ENCODE results near the gene THAP7. TPM values are rescaled to one million over a fixed set of nuclear protein-coding genes. Genes with fewer than 3 reads are reported as not detected.
"Not testable (repeated sequence)": the region's sequence is repeated elsewhere in the genome, so short reads cannot be mapped to it uniquely, and the experiment has no call there.

The THAP7 gene
- total and polyA plus RNA-seq, 7 donors, result 19.9 to 59.4 (median 39.2) TPM

DNA sequence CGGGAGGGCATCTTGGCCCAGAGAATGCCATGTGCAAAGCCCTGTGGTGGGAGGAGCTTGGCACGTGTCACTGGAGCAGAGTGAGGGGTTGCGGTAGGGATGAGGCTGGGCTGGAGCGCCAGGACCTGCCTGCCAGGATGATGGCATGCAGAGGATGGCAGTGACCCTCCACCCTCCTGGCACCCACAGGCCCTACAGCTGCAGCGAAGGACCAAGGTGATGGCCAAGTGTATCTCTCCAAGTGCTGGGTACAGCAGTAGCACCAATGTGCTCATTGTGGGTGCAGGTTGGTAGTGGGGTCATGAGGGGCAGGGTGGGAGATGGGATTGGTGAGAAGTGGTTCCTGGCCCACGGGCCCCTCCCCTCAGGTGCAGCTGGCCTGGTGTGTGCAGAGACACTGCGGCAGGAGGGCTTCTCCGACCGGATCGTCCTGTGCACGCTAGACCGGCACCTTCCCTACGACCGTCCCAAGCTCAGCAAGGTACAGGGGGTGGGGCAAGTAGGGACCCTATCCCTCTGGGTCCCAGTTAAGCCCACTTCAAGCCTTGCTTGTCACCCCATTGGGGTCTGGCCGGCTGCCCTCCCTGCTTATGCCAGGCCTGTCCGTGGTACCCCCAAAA, 27.5 kb downstream of the THAP7 start:
- intact Hi-C loops (cut with DNase I), result no loop called here
- no peaks in the 10 kb centered on the region for H3K36me3 ChIP-seq
- DNase-seq, result no peak
- WGBS, 2 donors, result 88% methylated on average over 16 of the region's 16 CpGs
- no peak overlapping the region for H3K27ac ChIP-seq
- H3K9me3 ChIP-seq, result no peaks in the 10 kb centered on the region
- H3K4me1 ChIP-seq, result peaks cover 0 to 5% (median 4%) of the 10 kb centered on the region in 4 donors
- no peaks in the 10 kb centered on the region for H3K27me3 ChIP-seq
- TF ChIP-seq POLR2A (IDR thresholded peaks at IDR 0.05), result no peak
- TF ChIP-seq, protein P1, sequence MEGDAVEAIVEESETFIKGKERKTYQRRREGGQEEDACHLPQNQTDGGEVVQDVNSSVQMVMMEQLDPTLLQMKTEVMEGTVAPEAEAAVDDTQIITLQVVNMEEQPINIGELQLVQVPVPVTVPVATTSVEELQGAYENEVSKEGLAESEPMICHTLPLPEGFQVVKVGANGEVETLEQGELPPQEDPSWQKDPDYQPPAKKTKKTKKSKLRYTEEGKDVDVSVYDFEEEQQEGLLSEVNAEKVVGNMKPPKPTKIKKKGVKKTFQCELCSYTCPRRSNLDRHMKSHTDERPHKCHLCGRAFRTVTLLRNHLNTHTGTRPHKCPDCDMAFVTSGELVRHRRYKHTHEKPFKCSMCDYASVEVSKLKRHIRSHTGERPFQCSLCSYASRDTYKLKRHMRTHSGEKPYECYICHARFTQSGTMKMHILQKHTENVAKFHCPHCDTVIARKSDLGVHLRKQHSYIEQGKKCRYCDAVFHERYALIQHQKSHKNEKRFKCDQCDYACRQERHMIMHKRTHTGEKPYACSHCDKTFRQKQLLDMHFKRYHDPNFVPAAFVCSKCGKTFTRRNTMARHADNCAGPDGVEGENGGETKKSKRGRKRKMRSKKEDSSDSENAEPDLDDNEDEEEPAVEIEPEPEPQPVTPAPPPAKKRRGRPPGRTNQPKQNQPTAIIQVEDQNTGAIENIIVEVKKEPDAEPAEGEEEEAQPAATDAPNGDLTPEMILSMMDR (IDR thresholded peaks at IDR 0.05), result no peak
- no peak for TF ChIP-seq EP300 (IDR thresholded peaks at IDR 0.05)
- TF ChIP-seq POLR2AphosphoS5 (IDR thresholded peaks at IDR 0.05), result no peak
- H3K4me3 ChIP-seq, result no peak overlapping the region

- no peaks in the 10 kb centered on the region for H3K36me3 ChIP-seq
- WGBS, 2 donors, result 82 to 84% methylated on average over 21 of the region's 21 CpGs
Measured at GRCh38 chr22:20973634-20974286, 28.2 kb downstream of the THAP7 start.

DNA sequence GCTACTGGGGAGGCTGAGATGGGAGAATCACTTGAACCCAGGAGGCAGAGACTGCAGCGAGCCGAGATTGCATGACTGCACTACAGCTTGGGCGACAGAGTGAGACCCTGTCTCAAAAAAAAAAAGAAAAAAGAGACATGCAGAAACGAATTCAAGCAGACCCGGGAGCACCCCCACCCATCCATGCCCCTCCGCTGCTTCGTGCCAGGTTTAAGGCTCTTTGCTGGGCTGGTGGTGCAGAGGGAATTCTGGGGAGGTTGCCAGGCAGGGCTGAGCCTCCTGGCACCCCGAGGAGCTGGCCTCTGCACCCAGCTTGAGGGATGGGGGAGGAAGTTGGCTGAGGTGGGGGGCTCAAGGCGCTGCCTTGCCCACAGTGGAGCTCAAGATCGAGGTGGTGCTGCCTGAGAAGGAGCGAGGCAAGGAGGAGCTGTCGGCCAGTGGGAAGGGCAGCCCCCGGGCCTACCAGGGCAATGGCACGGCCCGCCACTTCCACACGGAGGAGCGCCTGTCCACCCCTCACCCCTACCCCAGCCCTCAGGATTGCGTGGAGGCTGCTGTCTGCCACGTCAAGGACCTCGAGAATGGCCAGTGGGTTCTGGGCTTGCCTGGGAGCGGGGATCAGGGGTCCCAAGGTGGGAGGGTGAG, 28.9 kb downstream of the THAP7 start:
- Histone ChIP-seq H3K9me3 (no peaks in the 10 kb centered on the region), H3K4me3 (no peak overlapping the region), H3K27me3 (no peaks in the 10 kb centered on the region), H3K36me3 (no peaks in the 10 kb centered on the region), H3K27ac (no peak overlapping the region), H3K4me1 (peaks cover 0 to 8% (median 0%) of the 10 kb centered on the region in 4 donors)
- 76 to 80% methylated on average over 21 of the region's 21 CpGs for WGBS, 2 donors
- TF ChIP-seq EP300 (IDR thresholded peaks at IDR 0.05) (no peak), POLR2AphosphoS5 (IDR thresholded peaks at IDR 0.05) (no peak), POLR2A (IDR thresholded peaks at IDR 0.05) (no peak)
- TF ChIP-seq, protein P1 (IDR thresholded peaks at IDR 0.05), result no peak
- intact Hi-C loops (cut with DNase I), result no loop called here
- DNase-seq, result no peak

More at GRCh38 chr22:20973634-20974286, 28.2 kb downstream of the THAP7 start:
- no peaks in the 10 kb centered on the region for H3K27me3 ChIP-seq
- no peak overlapping the region for H3K27ac ChIP-seq
- no peaks in the 10 kb centered on the region for H3K9me3 ChIP-seq
- intact Hi-C loops (cut with DNase I), result no loop called here
- peaks cover 0 to 2% (median 0%) of the 10 kb centered on the region in 4 donors for H3K4me1 ChIP-seq
- DNase-seq, result no peak
- TF ChIP-seq, protein P1 (IDR thresholded peaks at IDR 0.05), result no peak
- TF ChIP-seq POLR2A (IDR thresholded peaks at IDR 0.05) (no peak), POLR2AphosphoS5 (IDR thresholded peaks at IDR 0.05) (no peak), EP300 (IDR thresholded peaks at IDR 0.05) (no peak)
- no peak overlapping the region for H3K4me3 ChIP-seq

- H3K4me1 ChIP-seq, result peaks cover 0 to 12% (median 0%) of the 10 kb centered on the region in 4 donors
- H3K9me3 ChIP-seq; H3K27me3 ChIP-seq; H3K4me3 ChIP-seq; H3K27ac ChIP-seq; DNase-seq; intact Hi-C loops (cut with DNase I); H3K36me3 ChIP-seq: not testable (repeated sequence)
- 73 to 89% methylated on average over 11 of the region's 11 CpGs for WGBS, 2 donors
Measured at GRCh38 chr22:20972014-20972694, 29.8 kb downstream of the THAP7 start.
